SKM-1 (cell line): ENCODE results near the gene ARHGEF28.

ENCODE experiments used
- DNase-seq: peaks from one replicate; lab custom pipeline; 2025; ENCODE audit not compliant: unreplicated experiment; lab: John Stamatoyannopoulos, UW

Gene ARHGEF28

DNA sequence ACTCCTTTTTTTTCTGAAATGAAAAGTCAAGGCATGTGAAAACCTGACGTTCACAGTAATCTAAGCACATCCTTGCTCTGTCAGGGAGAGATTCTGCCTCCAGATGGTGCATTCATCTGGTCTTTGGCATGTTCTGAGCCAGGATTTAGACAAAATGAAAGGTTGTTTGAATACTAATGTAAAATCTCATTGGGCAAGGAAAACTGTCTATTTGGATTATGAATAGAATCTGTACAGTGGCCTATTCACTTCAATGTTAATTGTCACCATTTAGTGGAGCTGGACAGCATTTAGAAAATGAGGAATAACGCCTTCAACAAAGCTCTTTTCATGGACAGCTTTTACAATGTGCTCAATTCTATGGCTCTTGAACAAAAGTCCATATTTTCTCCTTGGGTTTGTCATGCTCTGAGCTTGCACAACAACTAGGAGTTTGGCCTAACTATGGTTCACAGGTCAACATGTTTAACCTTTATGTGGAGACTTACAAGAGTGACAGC, 28.9 kb downstream of the ARHGEF28 start:
- DNase-seq: no peak

DNA sequence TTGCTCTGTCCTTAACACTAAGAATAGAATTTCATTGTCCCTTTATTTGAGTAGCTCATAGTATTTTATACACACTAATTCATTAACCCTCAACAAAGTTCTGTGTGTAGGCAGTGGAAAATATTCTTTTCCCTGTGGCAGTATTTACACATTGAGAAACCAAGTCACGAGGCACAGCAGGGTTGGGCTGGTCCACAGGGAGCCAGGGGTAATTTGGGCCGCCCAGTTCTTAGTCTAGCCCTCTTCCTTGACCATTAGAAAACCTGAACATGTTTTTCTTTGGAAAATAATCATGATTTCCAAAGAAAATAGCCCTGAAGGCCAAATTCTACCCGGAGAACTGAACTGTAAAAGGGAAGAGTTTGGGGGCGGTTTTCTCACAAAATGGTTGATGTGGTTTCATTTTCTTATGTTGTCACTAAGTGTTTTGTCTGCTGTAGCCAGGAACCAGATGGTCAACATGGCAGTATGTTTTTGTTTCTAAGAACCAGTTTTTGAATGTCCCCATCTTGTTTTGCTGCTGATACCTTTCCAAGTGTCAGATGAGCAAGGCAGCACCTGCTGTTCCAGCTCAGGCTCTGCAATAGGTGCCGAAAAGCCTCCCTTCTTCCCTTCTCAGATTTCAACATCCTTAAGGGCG, 29.6 kb downstream of the ARHGEF28 start:
- DNase-seq: no peak

DNA sequence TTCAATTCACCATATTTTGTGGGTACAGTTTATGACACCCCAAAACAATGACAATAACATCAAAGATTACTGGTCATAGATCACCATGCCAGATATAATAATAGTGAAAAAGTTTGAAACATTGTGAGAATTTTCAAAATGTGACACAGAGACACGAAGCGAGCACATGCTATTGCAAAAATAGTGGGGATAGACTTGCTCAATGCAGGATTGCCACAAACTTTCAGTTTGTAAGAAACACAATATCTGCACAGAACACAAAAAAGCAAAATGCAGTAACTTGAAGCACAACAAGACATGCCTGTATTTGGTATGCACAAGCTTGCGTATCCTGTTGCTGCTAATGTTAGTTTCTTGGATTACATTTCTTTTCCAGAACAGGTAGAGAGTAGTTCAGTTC, 35.8 kb downstream of the ARHGEF28 start:
- DNase-seq: no peak

DNA sequence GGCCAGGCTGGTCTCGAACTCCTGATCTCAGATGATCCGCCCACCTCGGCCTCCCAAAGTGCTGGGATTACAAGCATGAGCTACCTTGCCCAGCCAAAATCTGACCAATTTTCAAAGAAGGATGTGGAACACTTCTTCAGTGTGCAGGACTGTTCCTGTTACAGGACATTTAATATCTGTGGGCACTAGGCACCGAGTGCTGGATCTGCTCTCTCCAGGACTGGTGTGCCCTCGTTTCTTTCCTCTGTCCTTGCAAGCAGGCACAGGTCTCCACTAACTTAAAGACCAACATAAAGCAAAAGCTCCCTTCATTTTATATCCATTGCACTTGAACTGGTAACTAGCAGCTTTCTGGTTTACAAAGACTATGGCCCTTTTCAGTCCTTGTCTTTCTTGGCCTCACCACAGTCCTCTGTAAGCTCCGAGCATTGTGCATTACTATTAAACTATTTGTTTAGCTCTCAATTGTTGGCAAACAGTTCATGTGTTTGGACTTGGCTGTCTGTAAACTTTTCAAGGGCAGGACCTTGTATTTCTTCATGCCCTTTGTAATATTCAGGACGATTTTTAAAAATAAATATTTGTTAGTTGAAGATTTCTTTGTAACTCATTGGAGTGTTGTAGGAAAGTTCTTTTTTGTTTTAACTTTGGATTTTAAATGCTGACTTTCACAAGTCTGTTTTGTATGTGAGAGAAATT, 37.3 kb downstream of the ARHGEF28 start:
- no peak for DNase-seq

DNA sequence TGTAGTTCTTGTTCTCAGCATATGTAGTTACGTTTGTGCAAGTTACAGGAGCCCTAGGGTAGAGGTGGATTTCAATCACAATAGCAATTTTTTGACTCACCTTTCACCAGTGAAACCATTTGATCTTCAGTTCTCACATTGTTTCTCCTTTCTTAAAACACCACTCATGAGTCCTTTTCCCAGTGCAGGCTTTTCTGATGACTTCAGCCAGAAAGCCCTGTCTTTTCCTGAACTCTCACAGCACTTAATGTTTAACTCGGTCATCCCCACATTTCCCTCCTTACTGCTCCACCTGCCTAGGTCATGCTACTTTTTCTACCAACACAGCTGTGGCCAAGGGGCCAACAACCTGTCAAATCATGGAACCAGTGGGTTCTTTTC, 37.9 kb downstream of the ARHGEF28 start:
- no peak for DNase-seq

DNA sequence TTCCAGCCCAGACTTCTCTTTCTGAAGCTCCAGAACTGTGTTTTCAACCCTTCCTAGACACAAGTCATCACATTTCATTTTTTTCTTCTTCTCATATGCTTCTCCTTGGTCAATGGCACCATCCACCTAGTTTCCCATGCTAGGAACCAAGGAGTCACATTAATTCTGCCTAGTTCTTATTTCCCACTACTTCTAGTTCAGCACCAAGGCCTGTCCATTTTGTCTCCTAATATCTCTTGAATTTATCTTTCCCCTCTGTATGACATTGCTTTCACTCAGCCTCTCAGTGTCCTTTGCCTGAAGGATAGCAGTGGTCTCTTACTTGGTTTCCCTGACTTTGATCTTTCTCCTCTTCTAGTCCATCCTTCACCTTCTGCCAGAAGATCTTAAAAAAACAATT, 38.8 kb downstream of the ARHGEF28 start:
- no peak for DNase-seq

DNA sequence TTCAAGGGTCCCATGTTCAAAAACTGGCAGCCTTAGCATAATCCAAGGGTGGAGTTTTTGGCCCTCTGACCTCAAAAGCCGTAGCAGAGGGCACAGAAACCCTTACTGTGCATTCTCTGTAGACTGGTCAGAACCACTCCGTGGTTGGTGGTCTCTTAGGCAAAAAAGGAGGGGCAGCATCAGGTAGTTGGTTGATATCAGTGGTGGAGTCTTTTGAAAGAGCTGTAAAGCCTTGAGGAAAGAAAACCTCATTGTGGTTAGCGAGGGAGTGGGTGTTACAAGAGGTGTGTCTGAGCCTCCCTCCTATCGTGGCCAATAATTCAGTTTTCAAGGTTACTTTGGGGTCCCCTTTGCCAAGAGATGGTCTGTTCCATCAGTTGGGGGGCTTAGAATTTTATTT, 40.9 kb downstream of the ARHGEF28 start:
- DNase-seq: no peak

DNA sequence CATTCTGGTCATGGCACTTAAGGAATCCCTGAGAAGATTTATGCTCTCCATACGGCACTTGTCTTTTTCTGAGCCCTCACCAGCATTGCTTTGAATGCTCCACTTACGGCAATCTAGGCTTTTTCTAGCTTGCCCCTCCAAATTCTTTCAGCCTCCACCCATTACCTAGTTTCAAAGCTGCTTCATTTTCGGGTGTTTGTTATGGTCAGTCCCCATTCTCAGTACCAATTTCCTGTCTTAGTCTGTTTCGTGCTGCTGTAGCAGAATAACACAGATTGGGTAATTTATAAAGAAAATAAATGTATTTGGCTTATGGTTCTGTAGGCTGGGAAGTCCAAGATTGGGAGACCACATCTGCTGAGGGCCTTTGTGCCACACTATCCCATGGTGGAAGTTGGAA, 42.0 kb downstream of the ARHGEF28 start:
- DNase-seq: no peak

DNA sequence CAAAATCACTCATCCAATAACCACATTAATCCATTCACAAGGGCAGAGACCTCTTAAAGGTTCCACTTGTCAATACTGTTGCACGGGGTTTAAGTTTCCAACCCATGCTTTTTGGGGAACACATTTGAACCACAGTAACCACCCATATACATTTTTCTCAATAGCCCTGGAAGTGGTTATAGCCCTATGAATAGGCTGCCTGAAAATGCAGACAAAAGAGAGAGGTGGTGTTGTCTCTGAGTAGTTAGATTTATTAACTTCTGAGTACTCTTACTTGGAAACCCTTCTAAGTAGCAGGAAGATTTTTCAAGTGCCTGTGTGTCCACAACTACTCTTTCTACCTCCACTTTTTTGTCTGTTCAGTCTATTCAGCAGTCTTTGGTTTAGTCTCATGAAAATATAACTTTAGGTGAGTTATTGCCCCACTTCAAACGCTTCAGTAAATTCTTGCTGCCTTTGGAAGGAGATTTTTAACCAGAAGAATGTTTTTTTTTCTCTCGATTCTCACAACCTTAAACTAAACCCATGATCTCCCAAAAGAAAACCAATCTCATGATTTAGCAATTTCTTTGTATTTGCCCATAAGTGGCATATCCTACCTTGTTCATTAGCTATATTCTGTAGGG, 42.6 kb downstream of the ARHGEF28 start:
- no peak for DNase-seq

DNA sequence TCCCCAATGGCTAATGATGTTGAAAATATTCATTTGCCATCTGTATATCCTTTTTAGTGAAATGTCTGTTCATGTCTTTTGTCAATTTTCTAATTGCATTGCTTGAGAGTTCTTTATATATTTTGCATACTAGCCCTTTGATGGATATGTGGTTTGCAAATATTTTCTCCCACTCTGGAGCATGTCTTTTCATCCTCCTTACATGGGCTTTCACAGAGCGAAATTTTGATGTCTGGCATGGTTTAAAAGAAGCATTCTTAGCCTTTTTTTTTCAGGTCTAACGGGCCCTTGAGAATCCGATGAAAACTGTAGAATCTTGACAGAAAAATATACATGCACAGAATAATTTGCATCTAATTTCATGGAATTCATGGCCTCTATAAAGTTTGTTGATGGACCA, 44.7 kb downstream of the ARHGEF28 start:
- DNase-seq: no peak

DNA sequence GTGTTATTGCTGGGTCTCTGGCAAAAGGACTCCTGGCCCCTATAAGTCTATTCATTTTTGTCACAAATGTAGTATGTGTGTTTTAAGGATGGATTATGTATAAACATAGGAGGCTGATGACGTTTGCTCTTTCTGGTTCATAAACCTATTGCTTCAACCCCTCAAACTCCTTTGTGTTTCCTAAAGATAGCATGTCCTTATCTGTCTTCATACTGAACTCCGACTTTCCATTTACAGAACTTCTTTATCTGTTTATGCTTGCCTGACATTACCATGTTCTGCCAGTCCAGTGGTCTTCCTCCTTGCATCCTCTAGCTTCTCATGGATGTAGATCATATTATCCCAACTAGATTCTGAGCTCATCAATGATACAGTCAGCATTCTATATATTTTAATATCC, 46.1 kb downstream of the ARHGEF28 start:
- DNase-seq: no peak

DNA sequence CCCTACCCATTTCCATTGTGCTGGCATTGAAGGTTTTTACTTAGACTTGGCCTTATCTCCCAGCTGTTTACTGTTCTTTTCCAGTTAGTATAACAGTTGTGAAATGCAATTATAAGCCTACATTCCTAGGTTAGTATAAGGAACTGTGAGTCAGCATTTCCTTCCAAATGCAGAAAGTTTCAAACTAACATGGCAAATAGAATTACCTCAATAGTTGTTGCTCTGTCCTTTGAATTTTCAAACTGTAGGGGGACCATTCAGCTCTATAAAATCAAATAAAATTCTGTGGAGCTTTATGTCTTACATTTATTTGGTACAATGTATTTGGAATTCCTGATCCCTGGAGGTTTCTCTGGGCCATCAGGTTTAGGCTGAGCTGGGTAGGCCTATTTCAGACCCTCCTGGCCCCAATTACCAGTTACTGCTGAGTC, 47.2 kb downstream of the ARHGEF28 start:
- DNase-seq: no peak

DNA sequence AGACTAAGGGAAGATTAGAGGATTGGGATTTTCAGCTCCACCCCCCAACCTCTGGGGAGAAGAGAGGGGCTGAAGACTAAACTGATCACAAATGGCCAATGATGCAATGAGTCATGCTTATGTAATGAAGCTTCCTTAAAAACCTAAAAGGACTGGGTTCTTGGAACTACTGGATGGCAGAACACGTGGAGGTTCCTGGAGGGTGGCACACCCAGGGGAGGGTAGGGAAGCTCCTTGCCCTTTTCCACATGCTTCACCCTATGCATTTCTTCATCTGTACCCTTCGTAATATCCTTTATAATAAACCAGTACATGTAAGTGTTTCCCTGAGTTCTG, 48.6 kb downstream of the ARHGEF28 start:
- DNase-seq: no peak

DNA sequence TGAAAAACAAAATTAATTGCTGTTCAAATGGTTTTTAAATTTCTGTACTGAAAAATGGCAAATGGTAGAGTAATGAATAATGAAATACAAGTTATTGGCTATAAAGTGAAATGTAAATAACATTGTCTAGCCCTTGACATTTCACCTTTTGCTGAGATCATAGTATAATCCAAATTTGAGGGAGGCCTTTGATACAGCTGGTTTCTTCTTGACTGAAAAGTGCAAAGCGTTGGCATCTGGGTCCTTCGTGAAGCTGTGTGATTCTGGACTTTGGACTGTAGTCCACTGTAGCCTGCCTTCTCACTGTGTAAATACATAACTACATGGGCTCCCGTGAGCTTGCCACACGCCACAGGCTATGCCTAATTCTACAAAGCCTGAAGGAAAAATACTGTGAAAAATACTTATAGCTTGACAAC, 52.3 kb downstream of the ARHGEF28 start:
- no peak for DNase-seq

DNA sequence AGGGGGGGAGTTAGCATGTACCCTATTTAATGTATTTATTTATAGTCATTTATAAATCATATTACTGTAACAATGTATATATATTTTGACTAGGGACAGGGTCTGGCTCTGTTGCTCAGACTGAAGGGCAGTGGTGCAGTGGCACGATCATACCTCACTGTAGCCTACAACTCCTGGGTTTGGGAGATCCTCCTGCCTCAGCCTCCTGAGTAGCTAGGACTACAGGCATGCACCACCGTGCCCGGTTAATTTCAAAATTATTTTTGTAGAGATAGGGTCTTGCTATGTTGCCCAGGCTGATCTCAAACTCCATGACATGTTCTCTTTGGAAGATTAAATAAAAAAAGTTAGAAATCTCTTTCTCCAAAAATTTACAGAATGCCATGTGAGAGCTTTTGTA, 52.8 kb downstream of the ARHGEF28 start:
- DNase-seq: no peak

DNA sequence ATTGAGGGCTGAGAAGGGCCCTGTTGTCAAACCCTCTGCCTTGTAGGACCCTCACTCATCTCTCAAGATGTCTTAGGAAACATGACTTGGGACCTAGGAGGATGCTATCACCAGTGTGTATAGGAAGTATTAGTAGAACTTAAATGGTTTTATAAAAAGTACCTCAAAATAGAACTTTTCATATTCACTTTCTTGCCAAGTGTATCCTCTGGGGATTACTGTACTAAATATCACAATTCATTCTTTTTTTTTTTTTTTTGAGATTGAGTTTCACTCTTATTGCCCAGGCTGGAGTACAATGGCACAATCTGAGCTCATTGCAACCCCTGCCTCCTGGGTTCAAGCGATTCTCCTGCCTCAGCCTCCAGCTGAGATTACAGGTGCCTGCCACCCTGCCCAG, 56.2 kb downstream of the ARHGEF28 start:
- DNase-seq: no peak

DNA sequence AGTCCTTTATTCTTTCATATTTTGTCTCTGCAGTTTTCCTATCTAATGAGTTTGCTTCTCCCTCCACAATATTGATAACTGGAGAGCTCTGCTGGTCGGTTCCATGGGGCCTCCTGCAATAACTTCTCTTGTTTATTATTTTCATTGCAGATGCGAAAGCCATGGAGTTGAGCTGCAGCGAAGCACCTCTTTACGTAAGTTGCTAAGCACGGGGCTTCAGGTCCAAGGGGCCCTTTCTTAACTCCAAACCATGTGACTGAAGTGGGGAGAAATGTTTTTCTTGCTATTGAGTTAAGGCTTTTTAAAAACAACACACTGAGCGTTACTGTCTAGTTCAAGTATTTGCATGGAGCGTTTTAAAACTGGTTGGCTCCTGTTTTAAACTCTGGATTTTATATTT, 58.7 kb downstream of the ARHGEF28 start:
- no peak for DNase-seq

DNA sequence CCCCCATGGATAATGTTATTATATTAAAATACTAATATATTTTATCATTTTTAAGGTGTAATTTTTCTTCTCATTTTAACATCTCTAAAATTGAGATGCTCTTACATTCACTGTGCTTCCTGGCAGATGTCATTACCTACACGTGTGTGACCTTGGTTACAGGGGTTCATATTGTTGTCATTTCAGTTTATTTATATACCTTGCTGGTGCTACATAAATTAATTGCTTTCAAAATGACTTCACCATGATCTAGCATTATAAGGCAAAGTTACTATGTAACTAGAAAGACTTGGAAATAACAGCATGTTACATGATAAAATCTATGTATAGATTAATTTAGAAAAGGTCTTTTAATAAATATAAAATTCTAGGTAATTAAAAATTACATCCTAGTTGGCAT, 60.9 kb downstream of the ARHGEF28 start:
- DNase-seq: no peak

DNA sequence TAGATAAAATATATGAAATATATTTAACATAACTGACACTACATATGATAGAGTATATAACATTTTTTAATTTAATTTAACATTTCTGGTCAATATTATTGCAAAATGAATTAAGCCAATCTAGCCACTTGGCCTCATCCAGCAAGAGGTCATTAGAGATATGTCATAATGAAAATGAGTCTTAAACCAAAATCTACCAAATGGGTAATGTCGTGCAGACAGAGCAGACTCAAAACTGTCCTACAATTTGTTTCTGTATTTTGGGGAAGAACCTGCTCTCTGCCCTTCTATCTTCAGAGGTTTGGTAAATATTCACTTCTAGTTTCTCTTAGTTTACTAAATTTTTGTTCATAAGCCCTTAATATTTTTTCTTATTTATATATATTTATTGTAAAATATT, 61.4 kb downstream of the ARHGEF28 start:
- DNase-seq: no peak

DNA sequence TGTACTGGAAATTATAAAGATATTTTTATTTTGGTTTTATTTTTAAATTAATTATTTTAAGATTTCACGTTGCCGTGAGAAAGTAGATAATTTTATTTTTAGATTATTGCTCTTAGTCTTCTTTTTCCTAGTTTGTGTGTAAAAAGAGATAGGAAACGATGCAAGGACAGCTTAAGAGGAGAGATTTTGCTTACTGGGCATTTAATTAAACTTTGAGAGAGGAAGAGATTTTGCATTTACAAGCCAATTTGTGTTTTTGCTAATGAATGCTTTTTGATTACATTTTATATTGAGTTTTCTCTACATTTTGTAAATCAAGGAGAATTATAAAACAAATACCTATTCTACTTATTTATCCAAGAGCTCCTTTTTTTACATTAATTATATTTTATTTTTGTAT, 64.0 kb downstream of the ARHGEF28 start:
- DNase-seq: no peak

DNA sequence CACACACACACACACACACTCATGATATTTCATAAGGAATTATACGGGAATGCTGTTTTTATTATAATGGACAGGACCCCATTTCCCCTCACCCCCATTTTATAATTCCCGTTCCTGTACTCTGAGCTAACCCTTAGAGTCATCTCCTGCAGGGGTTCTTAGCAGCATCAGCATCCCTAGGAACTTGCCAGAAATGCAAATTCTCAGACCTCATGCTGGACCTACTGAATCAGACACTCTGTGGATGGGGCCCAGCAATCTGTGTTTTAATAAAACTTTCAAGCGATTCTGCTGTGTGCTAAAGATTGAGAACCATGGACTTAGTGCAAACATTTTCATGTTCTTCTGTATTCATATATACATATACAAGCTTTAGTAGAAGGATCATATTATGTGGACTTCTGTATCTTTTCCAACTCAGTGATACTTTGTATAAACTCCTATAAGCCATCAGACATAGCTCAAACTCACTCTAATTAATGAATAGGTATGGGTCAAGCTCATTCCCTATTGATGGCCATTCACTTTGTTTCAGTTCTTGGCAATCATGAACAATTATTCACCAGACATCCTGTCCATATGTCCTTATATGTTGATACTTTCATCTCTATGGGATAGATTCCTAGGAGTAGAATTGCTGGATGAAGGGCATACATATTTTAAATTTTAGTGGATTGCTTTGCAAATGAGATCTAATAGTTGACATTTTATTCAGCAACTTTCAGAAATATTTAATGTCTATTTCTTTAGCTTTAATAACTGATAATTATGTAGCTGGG, 65.5 kb downstream of the ARHGEF28 start:
- DNase-seq: no peak

DNA sequence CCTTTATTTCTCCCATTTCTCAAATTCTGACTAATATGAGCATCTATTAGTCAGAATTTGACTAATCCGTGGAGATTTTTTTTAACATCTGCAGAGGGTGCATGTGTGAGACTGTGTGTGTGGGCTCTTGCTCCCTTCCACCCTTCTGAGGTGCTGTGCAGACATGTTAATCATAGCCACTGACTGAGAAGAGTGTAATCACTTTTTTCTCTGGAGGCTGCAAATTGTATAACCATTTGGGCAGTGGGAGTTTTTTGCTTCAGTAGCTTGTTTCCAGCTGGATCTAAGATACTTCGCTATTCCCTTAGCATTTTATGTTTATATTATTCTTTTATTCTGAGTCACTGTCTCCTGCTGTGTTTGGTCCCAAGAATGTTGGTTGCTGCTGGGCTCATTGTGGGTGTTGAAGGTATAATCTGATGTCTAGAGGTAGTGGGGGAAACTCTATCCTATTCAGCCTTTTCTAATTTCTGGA, 66.2 kb downstream of the ARHGEF28 start:
- no peak for DNase-seq
